Measurements from ENCODE around the gene PPAN.

Gene PPAN

GRCh38 chr19:10106100-10106936, at the start of gene PPAN:
Gene PPAN, plus strand, starts transcription at chr19:10106362. Its CDS starts 33 bp downstream, at chr19:10106395.
- peak; percentile 94 for DNase-seq (ENCODE audit: low spot score)

GRCh38 chr19:10061717-10062310, 44.3 kb upstream of the PPAN start:
- no peak for DNase-seq (ENCODE audit: low spot score)

GRCh38 chr19:10068205-10068604, 38.0 kb upstream of the PPAN start:
- no peak for DNase-seq (ENCODE audit: low spot score)

GRCh38 chr19:10069046-10069445, 37.1 kb upstream of the PPAN start:
- DNase-seq (ENCODE audit: low spot score) = no peak

- DNase-seq (ENCODE audit: low spot score) = no peak
Measured at GRCh38 chr19:10070730-10071446, 35.3 kb upstream of the PPAN start.

- DNase-seq (ENCODE audit: low spot score) = peak; percentile 52
Measured at GRCh38 chr19:10074153-10074552, 32.0 kb upstream of the PPAN start.

- DNase-seq (ENCODE audit: low spot score) = no peak
Measured at GRCh38 chr19:10076535-10076934, 29.6 kb upstream of the PPAN start.

GRCh38 chr19:10078329-10078728, 27.8 kb upstream of the PPAN start:
- no peak for DNase-seq (ENCODE audit: low spot score)

- DNase-seq (ENCODE audit: low spot score) = no peak
Measured at GRCh38 chr19:10079031-10079453, 27.1 kb upstream of the PPAN start.

GRCh38 chr19:10083911-10084310, 22.3 kb upstream of the PPAN start:
- DNase-seq (ENCODE audit: low spot score) = no peak

- DNase-seq (ENCODE audit: low spot score) = no peak
Measured at GRCh38 chr19:10084803-10085202, 21.4 kb upstream of the PPAN start.

- DNase-seq (ENCODE audit: low spot score) = peak; percentile 58
Measured at GRCh38 chr19:10085641-10086590, 20.2 kb upstream of the PPAN start, which contains the start of gene SHFL. Gene SHFL, plus strand, starts transcription at chr19:10086317. Its CDS starts 111 bp downstream, at chr19:10086428.

- no peak for DNase-seq (ENCODE audit: low spot score)
Measured at GRCh38 chr19:10086591-10087192, 19.5 kb upstream of the PPAN start.

GRCh38 chr19:10087296-10088061, 18.7 kb upstream of the PPAN start:
- no peak for DNase-seq (ENCODE audit: low spot score)

- DNase-seq (ENCODE audit: low spot score) = no peak
Measured at GRCh38 chr19:10088949-10089554, 17.1 kb upstream of the PPAN start.

GRCh38 chr19:10089801-10090375, 16.3 kb upstream of the PPAN start:
- DNase-seq (ENCODE audit: low spot score) = no peak

- no peak for DNase-seq (ENCODE audit: low spot score)
Measured at GRCh38 chr19:10091370-10091687, 14.8 kb upstream of the PPAN start.

- no peak for DNase-seq (ENCODE audit: low spot score)
Measured at GRCh38 chr19:10091895-10092641, 14.1 kb upstream of the PPAN start.

Data from SW480 (cell line).